KOPT-K1 (cell line): Measurements from ENCODE around the gene ELK1.
A peak's percentile ranks its signal among the peaks of the same experiment; 100 is the strongest.

Source experiments
- H3K27ac ChIP-seq: fragments of 200-600 bp; sonication (generic); 2 replicates; pipeline ENCODE4 v1.5.1; 2016; ENCODE audit warnings: antibody characterized with exemption, mild to moderate bottlenecking, low read depth, low read length; ENCODE audit not compliant: poor library complexity, severe bottlenecking
- H3K36me3 ChIP-seq: fragments of 200-600 bp; sonication (generic); 2 replicates; pipeline ENCODE4 v1.5.1; 2017; ENCODE audit warnings: antibody characterized with exemption, mild to moderate bottlenecking, low read length, moderate library complexity; ENCODE audit not compliant: insufficient read depth
- H3K9me3 ChIP-seq: fragments of 200-600 bp; sonication (generic); 2 replicates; pipeline ENCODE4 v1.5.1; 2017; ENCODE audit warnings: antibody characterized with exemption, low read length, mild to moderate bottlenecking; ENCODE audit not compliant: insufficient read depth, poor library complexity, severe bottlenecking

ELK1 gene

GRCh38 chrX:47658301-47658683 is 7.9 kb upstream of the ELK1 start:
- H3K9me3 ChIP-seq = no peaks in the 10 kb centered on the region
- peak overlapping the region; percentile 99 for H3K27ac ChIP-seq
- H3K36me3 ChIP-seq = peaks cover 45% of the 10 kb centered on the region

GRCh38 chrX:47651043-47651905 is 911 bp upstream of the ELK1 start:
- Histone ChIP-seq H3K36me3 (peaks cover 63% of the 10 kb centered on the region), H3K27ac (peak overlapping the region; percentile 41), H3K9me3 (no peaks in the 10 kb centered on the region)

- H3K27ac ChIP-seq = peak overlapping the region; percentile 77
- no peaks in the 10 kb centered on the region for H3K9me3 ChIP-seq
- peaks cover 53% of the 10 kb centered on the region for H3K36me3 ChIP-seq
Observed at GRCh38 chrX:47649781-47650163, 591 bp downstream of the ELK1 start.

GRCh38 chrX:47649271-47649670 is 1.1 kb downstream of the ELK1 start:
- H3K9me3 ChIP-seq = no peaks in the 10 kb centered on the region
- H3K36me3 ChIP-seq = peaks cover 53% of the 10 kb centered on the region
- H3K27ac ChIP-seq = peak overlapping the region; percentile 77

- peaks cover 53% of the 10 kb centered on the region for H3K36me3 ChIP-seq
- H3K27ac ChIP-seq = no peak overlapping the region
- H3K9me3 ChIP-seq = no peaks in the 10 kb centered on the region
Observed at GRCh38 chrX:47648376-47648775, 2.0 kb downstream of the ELK1 start.

GRCh38 chrX:47646636-47647035 is 3.7 kb downstream of the ELK1 start:
- peaks cover 48% of the 10 kb centered on the region for H3K36me3 ChIP-seq
- no peak overlapping the region for H3K27ac ChIP-seq
- no peaks in the 10 kb centered on the region for H3K9me3 ChIP-seq

GRCh38 chrX:47645530-47645929 is 4.8 kb downstream of the ELK1 start:
- H3K9me3 ChIP-seq = no peaks in the 10 kb centered on the region
- peaks cover 55% of the 10 kb centered on the region for H3K36me3 ChIP-seq
- no peak overlapping the region for H3K27ac ChIP-seq

- Histone ChIP-seq H3K36me3 (peaks cover 64% of the 10 kb centered on the region), H3K9me3 (peaks cover 6% of the 10 kb centered on the region), H3K27ac (no peak overlapping the region)
Observed at GRCh38 chrX:47644557-47645091, 5.7 kb downstream of the ELK1 start.

- peaks cover 71% of the 10 kb centered on the region for H3K36me3 ChIP-seq
- no peak overlapping the region for H3K27ac ChIP-seq
- peaks cover 8% of the 10 kb centered on the region for H3K9me3 ChIP-seq
Observed at GRCh38 chrX:47643926-47644325, 6.4 kb downstream of the ELK1 start.

GRCh38 chrX:47638816-47639215 is 11.5 kb downstream of the ELK1 start:
- peaks cover 92% of the 10 kb centered on the region for H3K36me3 ChIP-seq
- H3K9me3 ChIP-seq = peaks cover 8% of the 10 kb centered on the region
- H3K27ac ChIP-seq = no peak overlapping the region

- Histone ChIP-seq H3K9me3 (peaks cover 8% of the 10 kb centered on the region), H3K27ac (no peak overlapping the region), H3K36me3 (peaks cover 87% of the 10 kb centered on the region)
Observed at GRCh38 chrX:47637546-47638195, 12.7 kb downstream of the ELK1 start.

GRCh38 chrX:47634871-47635575 is 15.3 kb downstream of the ELK1 start:
- peaks cover 6% of the 10 kb centered on the region for H3K9me3 ChIP-seq
- peaks cover 61% of the 10 kb centered on the region for H3K36me3 ChIP-seq
- no peak overlapping the region for H3K27ac ChIP-seq

- Histone ChIP-seq H3K36me3 (peaks cover 50% of the 10 kb centered on the region), H3K27ac (no peak overlapping the region), H3K9me3 (no peaks in the 10 kb centered on the region)
Observed at GRCh38 chrX:47633689-47634590, 16.4 kb downstream of the ELK1 start.

- Histone ChIP-seq H3K36me3 (peaks cover 37% of the 10 kb centered on the region), H3K27ac (no peak overlapping the region), H3K9me3 (no peaks in the 10 kb centered on the region)
Observed at GRCh38 chrX:47632666-47633065, 17.7 kb downstream of the ELK1 start.
